ENCODE results near the gene GALNT16. TPM values are rescaled to one million over a fixed set of nuclear protein-coding genes. Genes with fewer than 3 reads are reported as not detected.
"Not testable (repeated sequence)": the region's sequence is repeated elsewhere in the genome, so short reads cannot be mapped to it uniquely, and the experiment has no call there.

Gene GALNT16
- total RNA-seq = not detected in 2 replicates

GRCh38 chr14:69259527-69260189 lies at the start of gene GALNT16:
Gene GALNT16, plus strand, starts transcription at chr14:69260158. Its CDS starts 133 bp downstream, at chr14:69260291.
- H3K4me3 ChIP-seq (ENCODE audit: low read depth, low read length) = peak within 1 kb of the TSS; percentile 29
- FAIRE-seq (no peak), DNase-seq (ENCODE audit: low read depth) (no peak)
- H3K27me3 ChIP-seq (ENCODE audit: control insufficient read depth, insufficient read depth, low read length) = peaks cover 32% of the 10 kb centered on the region
- H3K36me3 ChIP-seq (ENCODE audit: control insufficient read depth, insufficient read depth, low read length) = no peaks in the 10 kb centered on the region
- peak; percentile 12 for TF ChIP-seq CTCF (IDR thresholded peaks at IDR 0.05; ENCODE audit: insufficient read depth, low read length, severe bottlenecking)

GRCh38 chr14:69214393-69214792 lies 45.6 kb upstream of the GALNT16 start:
- no peak for FAIRE-seq
- TF ChIP-seq CTCF (IDR thresholded peaks at IDR 0.05; ENCODE audit: insufficient read depth, low read length, severe bottlenecking) = no peak

GRCh38 chr14:69217663-69218062 lies 42.3 kb upstream of the GALNT16 start:
- not testable (repeated sequence) for H3K27me3 ChIP-seq (ENCODE audit: control insufficient read depth, insufficient read depth, low read length); DNase-seq (ENCODE audit: low read depth); FAIRE-seq

More at GRCh38 chr14:69214393-69214792, 45.6 kb upstream of the GALNT16 start:
- H3K36me3 ChIP-seq (ENCODE audit: control insufficient read depth, insufficient read depth, low read length) = peaks cover under 1% of the 10 kb centered on the region
- H3K27me3 ChIP-seq (ENCODE audit: control insufficient read depth, insufficient read depth, low read length) = no peaks in the 10 kb centered on the region
- DNase-seq (ENCODE audit: low read depth) = no peak
- H3K4me3 ChIP-seq (ENCODE audit: low read depth, low read length) = no peak overlapping the region

GRCh38 chr14:69224946-69225345 lies 35.0 kb upstream of the GALNT16 start:
- TF ChIP-seq CTCF (IDR thresholded peaks at IDR 0.05; ENCODE audit: insufficient read depth, low read length, severe bottlenecking) = no peak
- no peak for FAIRE-seq
- Histone ChIP-seq H3K27me3 (ENCODE audit: control insufficient read depth, insufficient read depth, low read length) (no peaks in the 10 kb centered on the region), H3K36me3 (ENCODE audit: control insufficient read depth, insufficient read depth, low read length) (no peaks in the 10 kb centered on the region), H3K4me3 (ENCODE audit: low read depth, low read length) (no peak overlapping the region)
- DNase-seq (ENCODE audit: low read depth) = no peak

More at GRCh38 chr14:69217663-69218062, 42.3 kb upstream of the GALNT16 start:
- not testable (repeated sequence) for H3K36me3 ChIP-seq (ENCODE audit: control insufficient read depth, insufficient read depth, low read length); H3K4me3 ChIP-seq (ENCODE audit: low read depth, low read length)

- no peak overlapping the region for H3K4me3 ChIP-seq (ENCODE audit: low read depth, low read length)
- DNase-seq (ENCODE audit: low read depth) (no peak), FAIRE-seq (no peak)
- H3K36me3 ChIP-seq (ENCODE audit: control insufficient read depth, insufficient read depth, low read length) = no peaks in the 10 kb centered on the region
- no peaks in the 10 kb centered on the region for H3K27me3 ChIP-seq (ENCODE audit: control insufficient read depth, insufficient read depth, low read length)
- TF ChIP-seq CTCF (IDR thresholded peaks at IDR 0.05; ENCODE audit: insufficient read depth, low read length, severe bottlenecking) = no peak
Observed at GRCh38 chr14:69226178-69226577, 33.8 kb upstream of the GALNT16 start.

GRCh38 chr14:69226736-69227135 lies 33.2 kb upstream of the GALNT16 start:
- FAIRE-seq (no peak), DNase-seq (ENCODE audit: low read depth) (no peak)
- Histone ChIP-seq H3K36me3 (ENCODE audit: control insufficient read depth, insufficient read depth, low read length) (no peaks in the 10 kb centered on the region), H3K27me3 (ENCODE audit: control insufficient read depth, insufficient read depth, low read length) (no peaks in the 10 kb centered on the region), H3K4me3 (ENCODE audit: low read depth, low read length) (no peak overlapping the region)
- no peak for TF ChIP-seq CTCF (IDR thresholded peaks at IDR 0.05; ENCODE audit: insufficient read depth, low read length, severe bottlenecking)
